GM10248 (cell line): Measurements from ENCODE around the gene SLC25A24.
A peak's percentile ranks its signal among the peaks of the same experiment; 100 is the strongest.

Experiments
- CTCF ChIA-PET: fragments of 300-600 bp; sonication (Branson Sonifier 250); formaldehyde crosslinking; extraction: SDS; loops from one replicate; lab custom pipeline; 2021; ENCODE audit warnings: antibody characterized with exemption; lab: Yijun Ruan, JAX
- POLR2A ChIA-PET: fragments of 350-650 bp; sonication (Branson Sonifier 250); formaldehyde crosslinking; extraction: SDS; loops from one replicate; lab custom pipeline; 2020; ENCODE audit warnings: antibody characterized with exemption; lab: Yijun Ruan, JAX
- DNase-seq: peaks from one replicate; pipeline ENCODE4 v3.0.0; 2012; ENCODE audit errors: extremely low spot score
- TF ChIP-seq, protein P1 (sequence below): IDR thresholded peaks from 2 replicates; pipeline ENCODE4 v1.5.1; 2012; ENCODE audit warnings: mild to moderate bottlenecking, low read depth; ENCODE audit errors: extremely low read depth, missing control alignments, control extremely low read depth

SLC25A24 gene

DNA sequence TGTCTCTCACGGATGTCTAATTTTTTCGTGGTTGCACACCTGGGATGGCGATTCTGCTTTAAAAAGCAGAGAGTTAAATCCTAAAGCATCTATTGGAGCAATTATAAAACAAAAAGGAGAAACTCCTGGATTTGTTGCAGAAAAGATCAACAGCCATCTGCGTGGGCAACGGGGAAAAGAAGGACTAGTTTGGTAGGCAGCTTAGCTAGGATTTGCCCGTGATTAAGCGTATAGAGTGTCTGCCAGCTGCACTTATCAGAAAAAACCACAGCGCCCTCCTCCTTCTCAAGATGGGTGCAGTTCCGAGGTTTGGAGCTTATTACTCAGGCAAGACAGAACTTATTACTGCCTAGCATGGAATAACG lies 526 bp upstream of the SLC25A24 start:
- ChIA-PET POLR2A (no interaction called here), CTCF (interaction anchor here (0.7 to 2.1 kb wide), 7 partner anchors 8 to 449 kb away, joined by 3 to 7 read pairs (median 3); no protein-coding TSS in a partner anchor)
- TF ChIP-seq, protein P1, sequence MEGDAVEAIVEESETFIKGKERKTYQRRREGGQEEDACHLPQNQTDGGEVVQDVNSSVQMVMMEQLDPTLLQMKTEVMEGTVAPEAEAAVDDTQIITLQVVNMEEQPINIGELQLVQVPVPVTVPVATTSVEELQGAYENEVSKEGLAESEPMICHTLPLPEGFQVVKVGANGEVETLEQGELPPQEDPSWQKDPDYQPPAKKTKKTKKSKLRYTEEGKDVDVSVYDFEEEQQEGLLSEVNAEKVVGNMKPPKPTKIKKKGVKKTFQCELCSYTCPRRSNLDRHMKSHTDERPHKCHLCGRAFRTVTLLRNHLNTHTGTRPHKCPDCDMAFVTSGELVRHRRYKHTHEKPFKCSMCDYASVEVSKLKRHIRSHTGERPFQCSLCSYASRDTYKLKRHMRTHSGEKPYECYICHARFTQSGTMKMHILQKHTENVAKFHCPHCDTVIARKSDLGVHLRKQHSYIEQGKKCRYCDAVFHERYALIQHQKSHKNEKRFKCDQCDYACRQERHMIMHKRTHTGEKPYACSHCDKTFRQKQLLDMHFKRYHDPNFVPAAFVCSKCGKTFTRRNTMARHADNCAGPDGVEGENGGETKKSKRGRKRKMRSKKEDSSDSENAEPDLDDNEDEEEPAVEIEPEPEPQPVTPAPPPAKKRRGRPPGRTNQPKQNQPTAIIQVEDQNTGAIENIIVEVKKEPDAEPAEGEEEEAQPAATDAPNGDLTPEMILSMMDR = peak; percentile 17
- peak; percentile 26 for DNase-seq

DNA sequence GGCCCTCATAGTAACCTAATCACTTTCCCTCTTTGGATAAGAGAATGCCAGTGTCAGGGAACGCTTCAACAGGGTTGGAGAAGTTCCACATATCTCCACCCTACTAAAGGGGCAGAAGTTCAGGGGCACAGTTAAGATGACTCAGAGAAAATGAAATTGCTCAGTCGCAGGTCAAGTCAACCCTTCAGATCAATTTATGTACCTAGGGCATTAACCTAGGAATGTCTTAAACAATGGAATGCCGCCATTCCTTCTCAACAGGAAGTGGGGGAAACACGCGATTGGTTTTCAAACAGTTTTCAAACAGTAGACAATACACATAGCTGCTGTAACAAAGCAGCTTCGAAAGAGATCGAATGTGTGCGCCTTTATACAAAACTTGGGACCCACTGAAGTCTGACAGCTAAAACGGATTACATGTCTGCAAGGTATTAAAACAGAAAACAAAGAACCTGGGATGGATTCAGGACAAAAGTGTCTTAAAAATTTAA lies 897 bp downstream of the SLC25A24 start:
- POLR2A ChIA-PET = no interaction called here
- TF ChIP-seq, protein P1 = no peak
- CTCF ChIA-PET = interaction anchor here (1.4 to 1.5 kb wide), 2 partner anchors 12 to 15 kb away, joined by 3 to 4 read pairs; no protein-coding TSS in a partner anchor
- no peak for DNase-seq

DNA sequence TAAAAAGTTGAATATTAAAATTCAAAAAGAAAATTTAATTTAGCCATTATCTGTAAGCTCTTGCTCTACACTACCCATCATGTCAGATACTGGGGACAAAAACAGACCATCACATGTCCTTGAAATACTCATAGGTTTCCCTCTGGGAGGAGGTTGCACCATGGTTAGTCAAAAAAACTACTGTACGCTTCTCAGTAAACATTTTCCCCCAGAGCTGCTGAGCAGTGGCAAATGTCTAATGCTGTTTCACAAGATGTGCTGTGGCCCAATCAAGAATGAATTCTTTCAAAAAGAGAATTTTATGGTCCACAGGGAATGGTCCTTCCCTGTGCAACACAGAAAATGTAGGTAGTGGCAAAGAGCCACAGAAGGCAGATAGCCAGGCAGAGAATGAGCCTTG lies 6.1 kb downstream of the SLC25A24 start:
- ChIA-PET CTCF (interaction anchor here (1.7 kb wide), 1 partner anchor 12 kb away, joined by 4 read pairs; no protein-coding TSS in a partner anchor), POLR2A (no interaction called here)
- no peak for DNase-seq
- TF ChIP-seq, protein P1 = no peak

DNA sequence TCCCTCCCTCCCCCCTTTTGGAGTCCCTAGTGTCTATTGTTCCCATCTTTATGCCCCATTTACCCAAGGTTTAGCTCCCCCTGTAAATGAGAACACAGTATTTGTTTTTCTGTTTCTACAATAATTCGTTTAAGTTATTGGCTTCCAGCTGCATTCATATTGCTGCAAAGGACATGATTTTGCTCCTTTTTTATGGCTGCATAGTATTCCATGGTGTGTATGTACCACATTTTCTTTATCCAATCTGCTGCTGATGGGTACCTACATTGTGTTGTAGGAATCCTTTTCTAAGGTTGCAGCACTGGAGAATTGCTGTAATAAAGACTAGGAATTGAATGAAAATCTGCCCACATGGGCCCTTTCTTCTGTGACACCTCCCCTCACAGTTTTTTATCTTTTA lies 6.8 kb downstream of the SLC25A24 start:
- CTCF ChIA-PET = interaction anchor here (1.7 kb wide), 1 partner anchor 11 kb away, joined by 4 read pairs; no protein-coding TSS in a partner anchor
- POLR2A ChIA-PET = no interaction called here
- DNase-seq = no peak
- TF ChIP-seq, protein P1 = no peak

DNA sequence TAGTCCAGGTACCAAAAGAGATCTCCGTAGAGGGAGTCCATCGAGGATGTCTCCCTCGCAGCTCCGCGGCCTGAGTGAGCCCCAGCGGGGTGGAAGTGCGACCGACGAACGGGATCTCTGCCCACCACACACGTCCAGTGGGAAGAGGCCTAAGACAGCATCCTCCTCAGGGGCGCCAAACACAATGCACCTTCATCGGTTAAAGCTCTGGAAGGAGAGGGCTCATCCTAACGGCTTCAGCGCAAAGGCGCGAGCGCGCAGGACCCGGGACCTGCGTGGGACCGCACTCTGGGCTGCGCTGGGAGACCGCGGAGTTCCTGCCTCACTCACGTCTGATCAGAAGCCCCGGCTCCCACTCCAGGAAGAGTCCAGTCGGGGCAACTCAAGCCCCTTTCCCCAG lies 7.6 kb downstream of the SLC25A24 start:
- no peak for DNase-seq
- ChIA-PET POLR2A (no interaction called here), CTCF (interaction anchor here (0.9 kb wide), 1 partner anchor 13 kb away, joined by 3 read pairs; no protein-coding TSS in a partner anchor)
- TF ChIP-seq, protein P1 = no peak

DNA sequence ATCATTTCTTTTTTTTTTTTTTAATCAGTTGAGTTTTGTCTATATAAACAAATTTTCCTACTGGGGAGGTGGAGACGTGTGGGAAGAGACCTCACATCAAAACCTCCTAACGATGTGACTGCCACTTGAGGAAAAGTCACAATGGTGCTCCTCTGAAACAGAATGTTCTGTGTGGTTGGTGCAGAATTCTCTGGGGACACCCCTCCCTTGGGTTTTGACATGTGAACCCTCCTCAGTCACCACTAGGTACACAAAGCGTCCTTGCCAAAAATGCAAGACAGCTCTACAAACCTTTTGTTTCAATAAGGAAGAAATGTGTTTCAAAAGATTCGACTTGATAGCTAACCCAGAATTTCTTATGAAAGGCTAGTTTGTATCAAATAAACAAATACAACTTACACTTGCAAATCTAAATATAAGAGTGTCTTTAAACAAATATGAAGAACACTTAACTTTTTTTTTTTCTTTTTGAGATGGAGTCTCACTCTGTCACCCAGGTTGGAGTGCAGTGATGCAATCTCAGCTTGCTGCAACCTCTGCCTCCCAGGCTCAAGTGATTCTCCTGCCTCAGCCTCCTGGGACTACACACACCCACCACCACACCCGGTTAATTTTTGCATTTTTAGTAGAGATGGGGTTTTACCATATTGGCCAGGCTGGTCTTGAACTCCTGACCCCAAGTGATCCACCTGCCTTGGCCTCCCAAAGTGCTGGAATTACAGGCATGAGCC lies 9.3 kb downstream of the SLC25A24 start:
- POLR2A ChIA-PET = no interaction called here
- CTCF ChIA-PET = no interaction called here
- TF ChIP-seq, protein P1 = no peak
- no peak for DNase-seq
